HG02798 (cell line): Measurements from ENCODE around the gene CARD9.
A peak's percentile ranks its signal among the peaks of the same experiment; 100 is the strongest.
"Not testable (repeated sequence)": the region's sequence is repeated elsewhere in the genome, so short reads cannot be mapped to it uniquely, and the experiment has no call there.

Experiments used
- ATAC-seq: cut with Tn5 transposase; IDR thresholded peaks from one replicate; pipeline ENCODE4 v1.9.1; 2021; ENCODE audit warnings: mild to moderate bottlenecking; ENCODE audit not compliant: unreplicated experiment, poor library complexity

The CARD9 gene, protein sequence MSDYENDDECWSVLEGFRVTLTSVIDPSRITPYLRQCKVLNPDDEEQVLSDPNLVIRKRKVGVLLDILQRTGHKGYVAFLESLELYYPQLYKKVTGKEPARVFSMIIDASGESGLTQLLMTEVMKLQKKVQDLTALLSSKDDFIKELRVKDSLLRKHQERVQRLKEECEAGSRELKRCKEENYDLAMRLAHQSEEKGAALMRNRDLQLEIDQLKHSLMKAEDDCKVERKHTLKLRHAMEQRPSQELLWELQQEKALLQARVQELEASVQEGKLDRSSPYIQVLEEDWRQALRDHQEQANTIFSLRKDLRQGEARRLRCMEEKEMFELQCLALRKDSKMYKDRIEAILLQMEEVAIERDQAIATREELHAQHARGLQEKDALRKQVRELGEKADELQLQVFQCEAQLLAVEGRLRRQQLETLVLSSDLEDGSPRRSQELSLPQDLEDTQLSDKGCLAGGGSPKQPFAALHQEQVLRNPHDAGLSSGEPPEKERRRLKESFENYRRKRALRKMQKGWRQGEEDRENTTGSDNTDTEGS

DNA sequence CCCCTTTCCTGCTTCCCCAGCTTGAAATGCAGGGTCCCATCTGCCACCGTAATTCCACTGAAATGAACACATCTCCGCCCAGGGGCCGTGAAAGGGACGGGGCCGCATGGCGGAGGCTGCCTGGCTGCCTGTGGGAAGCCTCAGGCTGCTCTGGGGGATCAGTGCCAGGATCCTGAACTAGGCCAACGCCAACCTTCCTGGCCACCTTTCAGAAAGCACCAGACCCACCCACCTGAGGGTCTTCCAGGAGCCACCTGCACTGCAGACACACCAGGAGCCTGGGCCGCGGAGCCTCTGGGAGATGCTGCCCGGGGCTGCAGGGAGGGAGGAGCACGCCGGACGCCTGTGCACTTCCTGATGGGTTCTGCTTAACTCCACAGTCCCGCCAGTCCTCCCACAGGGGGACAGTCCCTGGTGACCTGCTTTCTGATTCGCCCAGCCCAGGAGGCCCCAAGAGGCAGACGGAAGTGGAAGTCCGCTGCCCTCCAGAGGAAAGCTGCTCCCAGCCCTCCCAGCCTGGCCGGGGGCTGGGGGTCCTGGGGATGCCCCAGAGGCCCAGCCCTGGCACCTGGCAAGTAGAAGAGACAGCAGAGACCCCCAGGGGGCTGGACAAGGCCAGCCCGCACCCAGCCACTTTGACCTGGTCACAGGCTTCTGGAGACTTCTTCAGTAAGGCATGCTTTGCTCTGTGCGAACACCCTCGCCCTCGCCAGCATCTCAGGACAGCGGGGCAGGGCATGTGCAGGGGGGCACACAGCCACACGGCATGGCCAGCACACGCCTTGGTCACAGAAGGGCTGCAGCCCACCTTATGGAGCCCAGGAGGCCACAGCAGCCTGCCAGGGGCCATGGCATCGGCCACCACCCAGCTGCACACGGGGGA is at the start of gene CARD9:
CARD9 (minus strand) TSS at position 370 of the 883 bp plus-strand sequence. CDS start 1,591 bp downstream, outside the sequence.
- no peak for ATAC-seq

DNA sequence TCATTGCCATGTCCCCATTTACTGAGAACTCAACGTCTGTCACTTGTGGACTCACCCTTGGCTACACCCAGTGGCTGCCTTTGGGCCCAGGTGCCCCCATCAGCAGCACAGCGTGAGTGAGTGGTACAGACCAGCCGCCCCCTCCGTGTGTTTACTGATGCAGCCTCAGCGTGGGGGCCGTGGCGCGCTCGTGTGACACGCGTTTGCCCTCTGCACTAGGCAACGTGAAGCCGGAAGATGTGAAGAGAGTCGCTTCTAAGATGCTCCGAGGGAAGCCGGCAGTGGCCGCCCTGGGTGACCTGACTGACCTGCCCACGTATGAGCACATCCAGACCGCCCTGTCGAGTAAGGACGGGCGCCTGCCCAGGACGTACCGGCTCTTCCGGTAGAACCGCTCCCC is 49.4 kb upstream of the CARD9 start:
- ATAC-seq: no peak

DNA sequence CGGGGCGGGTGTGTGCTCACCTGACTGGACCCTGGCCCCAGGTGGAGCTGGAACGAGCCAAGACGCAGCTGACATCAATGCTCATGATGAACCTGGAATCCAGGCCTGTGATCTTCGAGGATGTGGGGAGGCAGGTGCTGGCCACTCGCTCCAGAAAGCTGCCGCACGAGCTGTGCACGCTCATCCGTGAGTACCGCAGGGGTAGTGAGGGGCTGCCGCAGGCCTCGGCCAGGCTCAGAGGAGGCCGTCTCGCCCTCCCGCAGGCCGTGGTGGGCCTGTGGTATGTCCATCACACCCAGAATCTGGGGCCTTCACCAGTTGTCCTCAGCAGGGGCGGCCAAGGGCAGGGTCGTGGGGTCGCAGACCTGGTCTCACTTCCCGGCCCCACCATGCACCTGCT is 48.3 kb upstream of the CARD9 start:
- ATAC-seq: no peak

DNA sequence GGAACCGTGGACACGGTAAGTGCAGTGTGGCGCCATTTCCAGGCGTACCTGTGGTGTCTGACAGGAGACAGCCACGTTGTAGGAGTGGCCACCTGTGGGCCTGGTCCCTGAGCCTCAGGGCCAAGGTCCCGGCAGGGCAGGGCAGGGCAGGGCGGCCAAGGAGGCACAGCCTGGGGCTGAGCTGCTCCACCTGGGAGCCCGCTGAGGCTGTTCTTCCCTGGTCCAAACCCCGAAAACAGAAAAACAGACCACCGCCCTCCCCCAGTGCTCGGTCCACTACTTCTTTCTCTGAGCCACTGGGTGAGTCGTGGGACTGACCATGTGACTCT is 45.6 kb upstream of the CARD9 start:
- no peak for ATAC-seq

DNA sequence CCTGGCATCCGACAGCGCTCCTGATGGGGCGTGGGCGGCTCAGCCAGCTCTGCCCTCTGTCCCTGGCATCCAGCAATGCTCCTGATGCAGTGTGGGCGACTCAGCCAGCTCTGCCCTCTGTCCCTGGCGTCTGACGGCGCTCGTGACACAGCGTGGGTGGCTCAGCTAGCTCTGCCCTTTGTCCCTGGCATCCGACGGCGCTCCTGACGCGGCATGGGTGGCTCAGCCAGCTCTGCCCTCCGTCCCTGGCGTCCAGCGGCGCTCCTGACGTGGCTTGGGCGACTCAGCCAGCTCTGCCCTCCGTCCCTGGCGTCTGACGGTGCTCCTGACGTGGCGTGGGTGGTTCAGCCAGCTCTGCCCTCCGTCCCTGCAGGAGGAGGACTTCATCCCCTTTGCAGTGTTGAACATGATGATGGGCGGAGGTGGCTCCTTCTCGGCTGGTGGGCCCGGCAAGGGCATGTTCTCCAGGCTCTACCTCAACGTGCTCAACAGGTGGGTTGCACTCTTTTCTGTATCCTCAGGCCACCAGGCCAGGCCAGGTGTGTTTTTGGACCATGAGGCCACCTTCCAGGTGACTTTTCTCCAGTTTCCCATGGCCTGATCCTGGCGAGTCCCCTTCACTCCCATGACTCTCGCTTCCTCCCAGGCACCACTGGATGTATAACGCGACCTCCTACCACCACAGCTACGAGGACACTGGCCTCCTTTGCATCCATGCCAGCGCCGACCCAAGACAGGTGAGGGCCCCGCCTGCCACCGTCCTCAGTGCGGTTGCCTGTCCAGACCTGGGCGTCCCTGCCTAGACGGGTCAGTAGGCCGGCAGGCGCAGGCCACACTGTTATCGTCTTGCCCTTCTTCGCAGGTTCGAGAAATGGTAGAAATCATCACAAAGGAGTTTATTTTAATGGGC is 45.0 kb upstream of the CARD9 start:
- ATAC-seq: no peak

DNA sequence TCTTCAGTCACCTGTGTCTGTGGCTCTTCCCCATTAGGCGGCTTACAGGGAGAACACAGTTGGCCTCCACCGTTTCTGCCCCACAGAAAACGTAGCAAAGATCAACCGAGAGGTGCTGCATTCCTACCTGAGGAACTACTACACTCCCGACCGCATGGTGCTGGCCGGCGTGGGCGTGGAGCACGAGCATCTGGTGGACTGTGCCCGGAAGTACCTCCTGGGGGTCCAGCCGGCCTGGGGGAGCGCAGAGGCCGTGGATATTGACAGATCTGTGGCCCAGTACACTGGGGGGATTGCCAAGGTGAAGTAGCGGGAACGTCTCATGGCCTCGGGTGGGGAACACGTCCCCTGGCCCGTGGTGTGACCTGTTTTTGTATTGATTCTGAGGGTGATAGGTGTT is 43.4 kb upstream of the CARD9 start:
- no peak for ATAC-seq

DNA sequence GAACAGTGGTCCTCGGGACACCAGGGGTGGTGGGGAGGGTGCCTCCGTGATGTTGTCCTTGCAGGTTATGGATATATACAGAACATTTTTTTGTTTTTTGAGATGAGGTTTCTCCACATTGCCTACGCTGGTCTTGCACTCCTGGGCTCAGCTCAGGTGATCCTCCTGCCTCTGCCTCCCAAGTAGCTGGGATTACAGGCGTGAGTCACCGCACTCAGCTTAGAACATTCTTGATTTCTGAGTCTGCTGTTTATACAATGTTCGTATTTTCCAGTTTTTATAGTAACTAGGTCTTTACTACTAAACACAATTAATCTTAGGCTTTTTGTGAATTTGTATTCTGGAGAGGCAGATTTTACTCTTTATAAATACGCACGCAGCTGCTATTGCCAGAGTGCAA is 43.0 kb upstream of the CARD9 start:
- no peak for ATAC-seq

DNA sequence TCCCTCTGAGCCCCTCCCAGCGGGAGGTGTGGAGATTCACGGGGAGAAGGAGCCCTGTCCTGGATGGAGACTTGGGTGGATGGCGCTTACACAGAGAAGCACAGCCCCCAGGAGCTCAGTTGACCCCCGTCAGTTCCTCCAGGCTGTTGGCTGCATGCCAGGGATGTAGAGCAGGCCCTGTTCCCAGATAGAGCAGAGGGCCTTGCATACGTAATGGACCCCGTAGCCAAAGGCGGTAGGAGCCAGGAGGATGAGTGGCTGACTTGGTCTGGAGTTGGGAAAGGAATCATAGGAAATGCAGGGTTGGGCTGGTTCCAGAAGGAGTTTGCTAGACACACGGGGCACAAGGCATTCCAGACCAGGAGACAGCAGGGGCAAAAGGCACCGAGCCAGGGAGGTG is 39.5 kb upstream of the CARD9 start:
- ATAC-seq: no peak

DNA sequence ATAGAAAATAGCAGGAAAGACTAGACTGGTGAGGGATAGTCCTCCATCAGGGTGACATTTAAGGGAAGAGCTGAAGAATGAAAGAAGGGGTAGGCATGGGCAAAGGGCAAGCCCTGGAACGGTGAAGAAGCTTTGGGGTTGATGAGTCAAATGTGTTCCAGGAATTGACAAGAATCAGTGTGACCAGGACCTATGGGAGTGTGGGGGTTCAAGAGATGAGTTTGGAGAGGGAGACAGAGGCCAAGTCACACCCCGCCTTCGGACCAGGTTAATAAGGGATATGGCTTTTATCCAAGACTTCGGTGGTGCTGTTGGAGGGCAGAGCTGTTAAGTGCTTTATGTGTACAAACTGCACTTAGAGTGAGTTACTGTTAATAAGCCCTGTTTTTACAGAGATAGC is 37.9 kb upstream of the CARD9 start:
- ATAC-seq: no peak

DNA sequence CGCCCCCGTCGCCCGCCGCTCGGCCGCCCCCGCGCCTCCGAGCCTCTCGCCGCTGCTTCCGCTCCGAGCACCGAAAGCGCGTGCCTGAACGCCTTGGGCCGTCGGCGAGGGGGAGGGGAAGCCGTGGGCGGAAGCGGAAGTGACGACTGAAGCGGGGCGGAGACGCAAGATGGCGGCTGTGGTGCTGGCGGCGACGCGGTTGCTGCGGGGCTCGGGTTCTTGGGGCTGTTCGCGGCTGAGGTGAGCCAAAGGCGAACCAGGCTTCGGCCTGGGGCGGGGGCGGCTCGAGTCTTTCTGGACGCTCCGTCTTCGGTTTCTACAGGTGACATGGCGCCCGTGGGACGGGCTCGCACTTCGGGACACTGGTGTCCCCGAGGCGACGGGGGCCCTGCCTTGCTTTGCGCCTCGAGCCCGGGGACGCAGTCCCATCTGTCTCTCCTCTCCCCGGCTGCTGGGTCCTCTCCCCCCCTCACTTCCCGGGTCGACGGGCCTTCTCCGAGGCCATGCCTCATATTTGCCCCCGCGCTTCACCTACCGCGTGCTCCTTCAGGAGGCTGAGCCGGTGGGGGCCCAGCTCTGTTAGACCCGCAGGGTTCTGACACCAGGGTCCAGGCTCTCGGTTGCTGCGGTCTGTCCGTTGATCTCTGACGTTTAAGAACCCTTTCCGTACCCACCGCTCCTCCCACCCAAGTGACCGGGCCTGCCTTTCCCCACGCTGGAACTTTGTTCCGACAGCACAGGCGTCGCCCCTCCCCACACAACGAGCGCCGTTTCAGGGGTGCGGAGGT is 37.2 kb upstream of the CARD9 start, which contains the start of the genes ENTR1 and PMPCA:
ENTR1 (minus strand) TSS at position 115 of the 788 bp plus-strand sequence. CDS start 217 bp downstream, outside the sequence.
PMPCA (plus strand) TSS at position 159 of the 788 bp plus-strand sequence; CDS start at position 170, 11 bp downstream.
- ATAC-seq: peak; percentile 89

DNA sequence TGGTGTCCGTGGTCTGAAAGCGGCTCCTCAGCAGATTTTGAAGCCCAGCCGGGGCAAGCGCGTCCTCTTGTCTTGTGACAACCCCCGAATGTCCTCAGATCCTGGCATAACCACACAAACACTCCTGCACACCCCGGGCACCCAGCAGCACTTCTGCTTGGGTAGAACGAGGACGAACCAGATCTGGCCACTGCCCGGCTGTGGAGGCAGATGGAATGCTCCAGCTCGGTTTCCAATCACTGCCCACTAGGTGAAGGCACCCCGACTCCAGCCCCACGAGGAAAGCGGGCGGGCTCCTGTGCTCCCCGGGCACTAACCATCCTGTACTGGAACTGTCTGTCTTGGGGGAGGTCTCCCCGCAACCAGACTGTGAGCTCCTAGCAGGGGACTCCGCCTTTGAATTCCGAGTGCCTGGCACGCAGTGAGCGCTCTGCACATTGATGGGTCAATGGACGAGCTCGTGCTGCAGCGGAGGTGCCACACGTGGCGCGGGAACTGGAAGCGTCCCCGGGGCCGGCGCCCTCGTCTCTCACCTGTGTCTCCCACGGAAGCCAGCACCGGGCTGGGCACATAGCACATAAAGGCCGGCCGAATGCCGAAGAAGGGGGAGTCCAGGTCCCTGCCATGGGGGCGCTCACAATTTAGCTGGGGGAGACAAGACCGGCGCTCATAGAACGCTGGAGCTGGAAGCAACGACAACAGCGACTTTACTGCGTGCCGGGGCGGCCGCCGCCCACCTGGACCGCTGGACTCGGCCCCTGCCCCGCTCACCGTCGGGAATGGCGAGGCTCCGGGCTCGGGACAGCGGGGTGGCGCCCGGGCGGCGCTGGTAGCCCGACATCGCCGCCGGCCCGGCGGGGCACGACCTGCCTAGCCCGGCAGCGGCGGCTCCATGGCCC is 36.3 kb upstream of the CARD9 start:
- ATAC-seq: peak; percentile 19

DNA sequence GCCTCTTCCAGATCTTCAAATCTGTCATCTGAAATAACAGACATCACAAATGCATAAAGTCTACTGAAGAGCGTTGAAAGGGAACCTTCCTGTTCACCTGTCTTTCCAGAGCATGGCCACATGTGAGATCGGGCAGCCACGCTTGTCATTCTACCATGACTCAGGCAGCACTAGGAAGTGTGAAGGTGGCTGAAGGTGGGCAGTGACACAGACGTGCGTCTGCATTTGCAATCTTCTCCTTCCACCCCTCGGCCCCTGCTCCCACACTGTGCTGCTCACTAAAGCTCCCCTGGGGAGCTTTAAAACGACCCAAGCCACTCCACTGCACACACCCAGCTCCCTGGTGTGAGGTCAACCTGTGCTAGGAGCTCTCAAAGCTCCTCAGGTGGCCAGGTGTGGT is 34.4 kb upstream of the CARD9 start:
- no peak for ATAC-seq

DNA sequence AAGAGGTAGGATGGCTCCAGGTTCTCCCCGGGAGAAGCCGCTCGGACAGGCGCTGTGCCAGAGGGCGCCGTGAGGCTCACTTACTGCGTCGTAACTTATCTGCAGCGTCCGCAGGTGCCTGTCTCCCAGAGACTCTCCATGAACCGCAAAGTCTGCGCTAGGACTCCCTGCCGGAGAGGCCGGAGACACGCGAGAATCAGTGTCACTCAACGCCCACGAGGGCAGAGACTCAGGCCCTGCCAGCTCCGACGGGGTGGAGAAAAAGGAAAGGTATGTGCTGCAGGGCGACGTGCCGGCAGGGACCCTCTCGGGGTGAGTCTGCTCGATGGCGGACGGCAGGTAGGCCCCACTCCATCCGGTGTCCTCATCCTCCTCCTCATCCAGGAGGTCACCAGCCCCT is 33.6 kb upstream of the CARD9 start:
- not testable (repeated sequence) for ATAC-seq

DNA sequence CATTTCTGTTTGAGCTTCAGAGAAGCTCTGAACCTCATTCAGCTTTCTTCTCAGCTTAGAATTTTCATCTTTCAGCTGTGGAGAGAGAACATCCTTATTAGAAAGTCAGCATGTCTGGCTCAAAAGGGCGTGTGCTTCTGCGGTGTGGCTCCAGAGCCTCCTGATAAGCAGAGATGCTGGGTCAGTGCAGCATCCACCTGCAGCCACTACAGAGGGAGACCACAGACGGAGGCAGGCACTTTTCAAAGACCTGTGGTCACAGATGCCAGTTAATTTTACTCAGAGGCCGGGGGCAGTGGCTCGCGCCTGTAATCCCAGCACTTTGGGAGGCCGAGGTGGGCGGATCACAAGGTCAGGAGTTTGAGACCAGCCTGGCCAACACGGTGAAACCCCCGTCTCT is 32.4 kb upstream of the CARD9 start:
- not testable (repeated sequence) for ATAC-seq

DNA sequence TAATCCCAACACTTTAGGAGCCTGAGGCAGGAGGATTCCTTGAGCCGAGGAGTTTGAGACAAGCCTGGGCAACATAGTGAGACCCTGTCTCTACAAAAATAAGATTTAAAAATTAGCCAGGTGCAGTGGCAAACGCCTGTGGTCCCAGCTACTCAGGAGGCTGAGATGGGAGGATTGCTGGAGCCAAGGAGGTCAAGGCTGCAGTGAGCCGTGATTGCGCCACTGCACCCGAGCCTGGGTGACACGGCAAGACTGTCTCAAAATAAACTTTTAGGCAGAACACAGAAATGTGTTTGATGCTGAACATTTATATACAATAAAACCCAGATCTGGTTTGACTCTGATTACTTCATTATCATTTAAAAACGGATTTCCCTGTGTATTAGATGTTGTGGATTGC is 32.0 kb upstream of the CARD9 start:
- no peak for ATAC-seq

DNA sequence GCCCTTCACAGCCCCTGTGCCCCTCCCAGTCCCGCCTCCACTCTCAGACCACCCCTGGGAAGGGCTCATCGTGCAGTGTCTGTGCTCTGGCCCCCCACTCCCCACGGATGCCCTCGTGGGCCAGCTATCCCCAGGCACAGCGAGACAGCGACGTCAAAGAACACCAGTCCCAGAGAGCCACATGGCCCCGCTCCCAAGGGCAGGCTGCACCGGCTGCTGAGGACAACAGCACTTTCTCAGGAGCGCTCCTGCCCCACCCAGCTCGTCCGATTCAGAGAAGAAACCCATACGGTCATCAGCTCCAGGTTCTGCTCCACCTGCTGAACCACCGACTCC is 31.3 kb upstream of the CARD9 start:
- ATAC-seq: no peak

DNA sequence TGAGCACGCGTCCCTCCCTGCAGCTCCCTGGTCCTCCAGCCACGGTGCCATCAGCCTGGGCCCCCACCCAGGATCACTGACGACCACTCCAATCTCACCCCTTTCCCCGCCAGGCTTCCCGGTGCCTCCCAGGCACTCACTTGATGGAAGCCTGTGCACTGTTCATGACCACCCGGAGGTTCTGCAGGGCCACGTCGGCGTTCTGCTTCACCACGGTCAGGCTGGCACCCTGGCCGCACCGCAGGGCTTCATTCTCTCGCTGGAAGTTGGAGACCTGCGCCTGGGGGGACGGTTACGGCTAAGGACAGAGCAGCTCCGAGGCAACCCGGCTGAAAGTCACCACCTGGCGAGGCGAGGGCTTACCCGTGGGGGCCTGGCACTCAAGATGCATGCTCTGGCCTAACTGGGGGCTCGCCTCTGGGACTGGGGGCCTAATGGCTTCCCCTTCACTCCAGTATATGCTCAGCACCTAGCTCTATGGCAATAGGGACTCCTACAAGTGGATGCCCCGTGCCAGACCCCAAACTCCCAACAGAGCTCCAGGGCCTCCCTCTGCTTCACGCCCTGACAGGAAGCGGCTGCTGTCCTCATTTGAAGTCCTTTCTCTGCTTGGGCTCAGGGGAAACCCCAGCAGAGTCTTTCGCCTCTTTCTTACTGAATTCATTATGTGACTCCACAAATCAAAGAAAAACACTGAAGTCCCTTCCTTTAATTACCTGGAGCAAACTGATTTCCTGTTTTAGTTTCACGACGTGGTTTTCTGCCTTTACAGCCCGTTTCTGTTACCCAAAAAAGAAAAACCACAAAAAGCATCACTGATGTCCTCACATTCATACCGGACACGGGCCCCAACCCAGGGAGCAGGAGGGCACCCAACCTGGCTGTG is 30.7 kb upstream of the CARD9 start:
- no peak for ATAC-seq
